Ishikawa (cell line): ENCODE measurements around the gene NEK1.
A peak's percentile ranks its signal among the peaks of the same experiment; 100 is the strongest.

Experiments used
- CEBPB ChIP-seq: IDR thresholded peaks from 2 replicates; pipeline ENCODE4 v1.6.1; 2012
- CREB1 ChIP-seq: IDR thresholded peaks from 2 replicates; pipeline ENCODE4 v1.6.1; 2012; ENCODE audit warnings: low read depth
- EGR1 ChIP-seq: IDR thresholded peaks from 2 replicates; pipeline ENCODE4 v1.6.1; 2012
- EP300 ChIP-seq: IDR thresholded peaks from 2 replicates; pipeline ENCODE4 v1.6.1; 2012; ENCODE audit warnings: borderline replicate concordance
- FOXM1 ChIP-seq: IDR thresholded peaks from 2 replicates; pipeline ENCODE4 v1.6.1; 2012; ENCODE audit warnings: low read depth, borderline replicate concordance
- NFIC ChIP-seq: IDR thresholded peaks from 2 replicates; pipeline ENCODE4 v1.6.1; 2012
- RAD21 ChIP-seq: IDR thresholded peaks from 2 replicates; pipeline ENCODE4 v1.6.1; 2012; ENCODE audit warnings: low read depth
- TAF1 ChIP-seq: IDR thresholded peaks from 2 replicates; pipeline ENCODE4 v1.6.1; 2012; ENCODE audit warnings: low read depth, mild to moderate bottlenecking
- TCF12 ChIP-seq: IDR thresholded peaks from 2 replicates; pipeline ENCODE4 v1.6.1; 2012; ENCODE audit warnings: low read depth
- TEAD4 ChIP-seq: IDR thresholded peaks from 2 replicates; pipeline ENCODE4 v1.6.1; 2012
- YY1 ChIP-seq: IDR thresholded peaks from 2 replicates; pipeline ENCODE4 v1.6.1; 2012; ENCODE audit warnings: low read depth
- ZBTB7A ChIP-seq: IDR thresholded peaks from 2 replicates; pipeline ENCODE4 v1.6.1; 2012; ENCODE audit warnings: low read depth
- TF ChIP-seq, protein P1 (sequence below): IDR thresholded peaks from 2 replicates; pipeline ENCODE4 v1.6.1; 2012
- TF ChIP-seq, protein P2 (sequence below): IDR thresholded peaks from 2 replicates; pipeline ENCODE4 v1.6.1; 2012; ENCODE audit warnings: low read depth, mild to moderate bottlenecking
- TF ChIP-seq, protein P3 (sequence below): IDR thresholded peaks from 2 replicates; pipeline ENCODE4 v1.6.1; 2012

The NEK1 gene

DNA sequence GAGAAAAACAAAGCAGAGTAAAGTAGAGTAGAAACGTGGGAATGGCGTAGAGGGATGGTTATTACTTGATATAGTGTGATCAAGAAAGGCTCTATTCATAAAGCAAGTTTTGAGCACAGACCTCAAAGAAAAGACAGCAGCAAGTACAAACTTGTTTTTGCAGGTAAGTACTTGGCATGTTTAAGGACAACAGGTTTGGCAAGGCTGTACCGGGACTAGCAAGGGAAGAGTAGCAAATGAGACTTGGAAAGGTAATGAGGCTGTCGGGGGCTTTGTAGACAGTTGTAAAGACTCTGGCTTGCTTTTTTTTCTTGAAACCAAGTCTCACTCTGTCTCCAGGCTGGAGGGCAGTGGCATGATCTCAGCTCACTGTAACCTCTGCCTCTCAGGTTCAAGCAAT, 40.9 kb downstream of the NEK1 start:
- TF ChIP-seq NFIC: no peak
- no peak for TF ChIP-seq TEAD4
- TF ChIP-seq CEBPB: no peak
- TF ChIP-seq RAD21: no peak
- TF ChIP-seq, protein P1, sequence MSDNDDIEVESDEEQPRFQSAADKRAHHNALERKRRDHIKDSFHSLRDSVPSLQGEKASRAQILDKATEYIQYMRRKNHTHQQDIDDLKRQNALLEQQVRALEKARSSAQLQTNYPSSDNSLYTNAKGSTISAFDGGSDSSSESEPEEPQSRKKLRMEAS: no peak
- no peak for TF ChIP-seq FOXM1
- no peak for TF ChIP-seq YY1
- no peak for TF ChIP-seq TCF12
- no peak for TF ChIP-seq EP300
- TF ChIP-seq, protein P2, sequence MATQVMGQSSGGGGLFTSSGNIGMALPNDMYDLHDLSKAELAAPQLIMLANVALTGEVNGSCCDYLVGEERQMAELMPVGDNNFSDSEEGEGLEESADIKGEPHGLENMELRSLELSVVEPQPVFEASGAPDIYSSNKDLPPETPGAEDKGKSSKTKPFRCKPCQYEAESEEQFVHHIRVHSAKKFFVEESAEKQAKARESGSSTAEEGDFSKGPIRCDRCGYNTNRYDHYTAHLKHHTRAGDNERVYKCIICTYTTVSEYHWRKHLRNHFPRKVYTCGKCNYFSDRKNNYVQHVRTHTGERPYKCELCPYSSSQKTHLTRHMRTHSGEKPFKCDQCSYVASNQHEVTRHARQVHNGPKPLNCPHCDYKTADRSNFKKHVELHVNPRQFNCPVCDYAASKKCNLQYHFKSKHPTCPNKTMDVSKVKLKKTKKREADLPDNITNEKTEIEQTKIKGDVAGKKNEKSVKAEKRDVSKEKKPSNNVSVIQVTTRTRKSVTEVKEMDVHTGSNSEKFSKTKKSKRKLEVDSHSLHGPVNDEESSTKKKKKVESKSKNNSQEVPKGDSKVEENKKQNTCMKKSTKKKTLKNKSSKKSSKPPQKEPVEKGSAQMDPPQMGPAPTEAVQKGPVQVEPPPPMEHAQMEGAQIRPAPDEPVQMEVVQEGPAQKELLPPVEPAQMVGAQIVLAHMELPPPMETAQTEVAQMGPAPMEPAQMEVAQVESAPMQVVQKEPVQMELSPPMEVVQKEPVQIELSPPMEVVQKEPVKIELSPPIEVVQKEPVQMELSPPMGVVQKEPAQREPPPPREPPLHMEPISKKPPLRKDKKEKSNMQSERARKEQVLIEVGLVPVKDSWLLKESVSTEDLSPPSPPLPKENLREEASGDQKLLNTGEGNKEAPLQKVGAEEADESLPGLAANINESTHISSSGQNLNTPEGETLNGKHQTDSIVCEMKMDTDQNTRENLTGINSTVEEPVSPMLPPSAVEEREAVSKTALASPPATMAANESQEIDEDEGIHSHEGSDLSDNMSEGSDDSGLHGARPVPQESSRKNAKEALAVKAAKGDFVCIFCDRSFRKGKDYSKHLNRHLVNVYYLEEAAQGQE: no peak
- TF ChIP-seq TAF1: no peak
- no peak for TF ChIP-seq ZBTB7A
- no peak for TF ChIP-seq CREB1
- TF ChIP-seq, protein P3, sequence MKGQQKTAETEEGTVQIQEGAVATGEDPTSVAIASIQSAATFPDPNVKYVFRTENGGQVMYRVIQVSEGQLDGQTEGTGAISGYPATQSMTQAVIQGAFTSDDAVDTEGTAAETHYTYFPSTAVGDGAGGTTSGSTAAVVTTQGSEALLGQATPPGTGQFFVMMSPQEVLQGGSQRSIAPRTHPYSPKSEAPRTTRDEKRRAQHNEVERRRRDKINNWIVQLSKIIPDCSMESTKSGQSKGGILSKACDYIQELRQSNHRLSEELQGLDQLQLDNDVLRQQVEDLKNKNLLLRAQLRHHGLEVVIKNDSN: no peak
- TF ChIP-seq EGR1: no peak

DNA sequence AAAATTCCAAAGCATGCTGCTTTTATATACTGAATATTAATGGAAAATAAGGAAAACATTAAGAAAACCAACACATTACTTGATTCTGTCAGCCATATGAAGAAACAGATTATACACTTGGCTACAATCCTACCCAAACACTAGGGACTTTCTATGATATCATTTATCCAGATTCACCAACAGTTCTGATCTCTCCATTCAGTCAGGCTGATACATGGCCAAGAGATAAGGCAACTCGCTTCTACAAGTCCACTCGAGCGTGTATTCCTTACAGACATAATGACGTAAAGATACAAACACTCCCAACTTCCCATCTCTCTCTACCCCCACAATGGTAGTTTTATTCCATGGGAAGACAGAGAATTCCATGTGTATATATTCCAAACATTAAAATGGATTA, 44.5 kb downstream of the NEK1 start:
- TF ChIP-seq NFIC (no peak), CREB1 (no peak), ZBTB7A (no peak), FOXM1 (no peak), YY1 (no peak), RAD21 (no peak), TEAD4 (no peak), CEBPB (no peak), EP300 (no peak)
- TF ChIP-seq, protein P2: no peak
- TF ChIP-seq, protein P3: no peak

DNA sequence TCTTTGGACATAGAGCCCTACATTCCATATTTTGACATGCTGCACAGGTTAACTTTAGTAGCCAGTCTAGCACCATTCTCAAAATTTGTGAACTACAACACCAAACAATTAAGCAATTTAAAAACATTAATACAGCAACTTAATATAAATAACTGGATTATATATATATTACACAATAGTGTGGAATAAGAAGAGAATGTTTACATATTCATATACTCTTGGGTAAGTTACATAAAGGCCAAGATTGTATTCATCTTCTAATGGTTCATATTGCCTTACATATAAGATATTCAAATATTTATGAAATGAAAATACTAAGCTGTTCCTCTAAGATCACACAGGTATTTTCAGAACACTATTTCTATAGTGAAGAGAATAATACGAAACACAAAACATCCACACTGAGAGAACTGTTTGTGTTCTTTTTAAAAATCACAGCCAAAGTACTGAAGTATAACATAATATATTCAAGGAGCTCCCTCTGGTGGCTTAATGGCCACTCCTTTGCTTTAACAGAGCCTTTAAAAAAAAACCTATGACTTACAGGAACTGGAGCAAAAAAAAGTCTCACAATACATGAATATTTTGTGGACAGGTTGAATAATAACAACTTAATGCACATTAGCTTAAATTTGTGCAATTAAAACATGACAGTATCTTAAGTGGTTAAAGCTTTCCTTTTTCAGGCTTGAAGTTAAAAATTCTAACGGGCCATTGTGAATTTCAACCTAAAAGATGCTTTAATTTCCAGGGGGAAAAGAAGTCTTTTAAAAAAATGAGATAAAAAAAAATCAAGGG, 46.2 kb downstream of the NEK1 start:
- TF ChIP-seq, protein P1: no peak
- TF ChIP-seq RAD21: peak; percentile 53

DNA sequence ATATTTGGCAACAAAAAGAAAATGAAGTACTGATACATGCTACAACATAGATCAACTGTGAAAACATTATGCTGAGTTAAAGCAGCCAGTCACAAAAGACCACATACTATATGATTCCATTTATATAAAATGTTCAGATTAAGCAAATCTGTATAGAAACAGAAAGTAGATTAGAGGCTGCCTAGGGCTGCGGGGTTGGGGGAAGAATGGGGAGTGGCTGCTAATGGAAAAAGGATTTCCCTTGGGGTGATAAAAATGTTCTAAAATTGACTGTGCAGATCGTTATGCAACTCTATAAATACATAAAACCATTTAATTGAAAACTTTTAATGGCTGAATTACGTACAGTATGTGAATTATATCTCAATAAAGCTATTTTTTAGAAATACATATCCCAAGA, 46.8 kb downstream of the NEK1 start:
- TF ChIP-seq CEBPB: no peak

DNA sequence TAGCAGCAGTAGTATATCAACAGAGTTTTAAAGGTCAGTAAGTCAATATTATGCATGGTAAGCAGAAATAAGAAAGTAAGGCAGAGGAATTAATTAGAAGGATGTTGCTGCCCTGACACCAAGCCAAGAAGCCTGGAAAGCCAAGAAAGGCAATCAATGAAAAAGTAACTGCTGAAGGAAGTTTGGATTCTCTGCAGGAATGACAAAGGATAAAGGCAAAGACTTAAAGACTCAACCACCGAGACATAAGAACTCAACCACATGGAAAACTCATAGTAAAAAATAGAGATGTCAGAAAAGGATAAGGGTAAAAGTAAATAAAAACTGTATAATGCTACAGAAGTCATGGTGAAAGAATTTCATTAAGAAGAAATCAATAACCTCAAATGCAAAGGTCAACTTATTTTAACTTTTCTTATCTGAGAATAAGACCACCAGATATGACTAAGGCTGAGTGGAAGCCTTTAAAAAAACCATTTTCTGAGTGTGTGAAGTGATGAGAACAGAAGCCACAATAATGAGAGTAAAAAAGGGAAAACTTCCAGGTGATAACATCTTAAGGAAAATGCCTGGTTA, 55.2 kb downstream of the NEK1 start:
- TF ChIP-seq EGR1 (no peak), YY1 (no peak), TEAD4 (no peak), ZBTB7A (no peak), FOXM1 (no peak), RAD21 (no peak), NFIC (no peak), CREB1 (no peak), EP300 (no peak), CEBPB (no peak), TAF1 (no peak), TCF12 (no peak)
- TF ChIP-seq, protein P3: no peak
- TF ChIP-seq, protein P2: no peak
- TF ChIP-seq, protein P1: no peak
